GM12878 (cell line): Measurements from ENCODE around the gene KIF21B. TPM values are rescaled to one million over a fixed set of nuclear protein-coding genes. Genes with fewer than 3 reads are reported as not detected.

Source experiments
- ATAC-seq: fragments of 200-7000 bp; cut with Tn5 transposase; 3 replicates; pipeline ENCODE4 v1.9.1; 2020; ENCODE audit warnings: mild to moderate bottlenecking, moderate library complexity
- BruUV-seq: library from RNA; stranded (reverse); fragments of 400-500 nt; replicated peaks from 2 replicates; lab custom pipeline; 2021; lab: Mats Ljungman, UMichigan
- CTCF ChIA-PET: fragments of 300-600 bp; sonication (Branson Sonifier 250); formaldehyde crosslinking; extraction: SDS; loops from one replicate; lab custom pipeline; 2021; ENCODE audit warnings: inconsistent platforms; lab: Yijun Ruan, JAX
- POLR2A ChIA-PET: fragments of 350-600 bp; formaldehyde crosslinking; extraction: SDS; loops from one replicate; lab custom pipeline; 2021; ENCODE audit warnings: inconsistent platforms; lab: Charles Lee
- RAD21 ChIA-PET: fragments of 300-600 bp; sonication (Branson Sonifier 250); formaldehyde crosslinking; loops from one replicate; lab custom pipeline; 2023; ENCODE audit warnings: antibody characterized with exemption; ENCODE audit not compliant: unreplicated experiment; lab: Charles Lee
- SMC1A ChIA-PET: fragments of 300-600 bp; sonication (Branson Sonifier 250); formaldehyde crosslinking; loops from one replicate; lab custom pipeline; 2023; ENCODE audit not compliant: unreplicated experiment, uncharacterized antibody; lab: Charles Lee
- DNase-seq: peaks from one replicate; pipeline ENCODE4 v3.0.0-alpha.2; 2011; ENCODE audit warnings: low read depth, low spot score
- FAIRE-seq: peaks from 3 replicates; lab custom pipeline; 2011; peaks lifted over from hg19 to GRCh38; lab: Jason Lieb, UNC
- H2AFZ ChIP-seq: 2 replicates; pipeline ENCODE4 v1.6.0; 2011; ENCODE audit warnings: low read depth, low read length, control low read depth; ENCODE audit not compliant: control insufficient read depth
- H3K27ac ChIP-seq: 2 replicates; pipeline ENCODE4 v1.5.1; 2011; ENCODE audit warnings: control low read depth; ENCODE audit not compliant: control insufficient read depth, insufficient read depth
- H3K27me3 ChIP-seq, 2 experiments: replicated peaks in 1 of 2; 2 replicates each; pipeline versions ENCODE4 v1.6.0 to v1.6.1; 2011; ENCODE audit warnings: low read length in 1 of 2; ENCODE audit not compliant: control insufficient read depth in 2 of 2, insufficient read depth in 2 of 2
- H3K36me3 ChIP-seq, 2 experiments: 2 replicates each; pipeline ENCODE4 v1.5.1; 2011; ENCODE audit warnings: low read length in 1 of 2; ENCODE audit not compliant: control insufficient read depth in 2 of 2, insufficient read depth in 2 of 2
- H3K4me1 ChIP-seq: 2 replicates; pipeline ENCODE4 v1.6.1; 2011; ENCODE audit warnings: mild to moderate bottlenecking, low read length, moderate library complexity, mixed read lengths; ENCODE audit not compliant: control insufficient read depth, insufficient read depth
- H3K4me2 ChIP-seq: 2 replicates; pipeline ENCODE4 v1.6.0; 2011; ENCODE audit warnings: control low read depth; ENCODE audit not compliant: control insufficient read depth, insufficient read depth
- H3K4me3 ChIP-seq: fragments of 200-600 bp; sonication (generic); 2 replicates; pipeline ENCODE4 v1.5.1; 2016
- H3K79me2 ChIP-seq: 2 replicates; pipeline ENCODE4 v1.6.0; 2011; ENCODE audit warnings: low read length; ENCODE audit not compliant: control insufficient read depth, insufficient read depth
- H3K9ac ChIP-seq: 2 replicates; pipeline ENCODE4 v1.8.0; 2011; ENCODE audit warnings: low read length, control low read depth, mixed read lengths; ENCODE audit not compliant: control insufficient read depth, insufficient read depth
- H3K9me3 ChIP-seq: replicated peaks from 3 replicates; pipeline ENCODE4 v1.5.1; 2011; ENCODE audit warnings: mild to moderate bottlenecking, low read length; ENCODE audit not compliant: control insufficient read depth, insufficient read depth
- H4K20me1 ChIP-seq: 2 replicates; pipeline ENCODE4 v1.6.0; 2011; ENCODE audit not compliant: control insufficient read depth, insufficient read depth
- BMI1 ChIP-seq: fragments of 450-650 bp; IDR thresholded peaks from 2 replicates; pipeline ENCODE4 v1.6.1; 2016; ENCODE audit warnings: mild to moderate bottlenecking, moderate library complexity, borderline replicate concordance
- CHD2 ChIP-seq: IDR thresholded peaks from 2 replicates; pipeline ENCODE4 v1.6.1; 2011; ENCODE audit warnings: low read depth, low read length, improper control_type of control experiment, borderline replicate concordance
- FOXK2 ChIP-seq: fragments of 450-650 bp; IDR thresholded peaks from 2 replicates; pipeline ENCODE4 v1.6.1; 2017; ENCODE audit warnings: mild to moderate bottlenecking, moderate library complexity
- MEF2A ChIP-seq: IDR thresholded peaks from 2 replicates; pipeline ENCODE4 v1.6.1; 2011; ENCODE audit warnings: low read depth, mild to moderate bottlenecking, low read length, moderate library complexity; ENCODE audit not compliant: insufficient read depth
- NR2F1 ChIP-seq: fragments of 450-650 bp; conservative IDR thresholded peaks from 2 replicates; pipeline ENCODE4 v1.6.1; 2017; ENCODE audit warnings: mild to moderate bottlenecking
- POLR2A ChIP-seq: IDR thresholded peaks from 2 replicates; pipeline ENCODE4 v1.6.1; 2011; ENCODE audit warnings: low read depth, mild to moderate bottlenecking, low read length
- POU2F2 ChIP-seq: IDR thresholded peaks from 3 replicates; pipeline ENCODE4 v1.6.1; 2011; ENCODE audit warnings: low read depth, mild to moderate bottlenecking, low read length, borderline replicate concordance
- RFX5 ChIP-seq: IDR thresholded peaks from 2 replicates; pipeline ENCODE4 v1.6.1; 2011; ENCODE audit warnings: low read depth, low read length, improper control_type of control experiment
- SMAD1 ChIP-seq: fragments of 450-650 bp; IDR thresholded peaks from 2 replicates; pipeline ENCODE4 v1.6.1; 2018; ENCODE audit warnings: mild to moderate bottlenecking, low read depth; ENCODE audit not compliant: partially characterized antibody
- SREBF1 ChIP-seq: IDR thresholded peaks from 2 replicates; pipeline ENCODE4 v1.6.1; 2012; ENCODE audit warnings: mild to moderate bottlenecking, low read length
- ZSCAN29 ChIP-seq: fragments of 450-650 bp; IDR thresholded peaks from 2 replicates; pipeline ENCODE4 v1.6.1; 2017; ENCODE audit warnings: mild to moderate bottlenecking, moderate library complexity
- WGBS: methylation state at CpG from one replicate; pipeline ENCODE4 v1.1.6; 2016; ENCODE audit warnings: low lambda C conversion rate; ENCODE audit not compliant: insufficient replicate concordance, insufficient coverage; ENCODE audit errors: missing lambda C conversion rate; 5-methylcytosine and 5-hydroxymethylcytosine counted together
- in situ Hi-C: fragments of 300-500 bp; cut with MboI; formaldehyde crosslinking; loops from 9 replicates; pipeline ENCODE4 v1.14.3; 2018; ENCODE audit warnings: mixed read lengths
- intact Hi-C: fragments of 100-400 bp; cut with micrococcal nuclease; formaldehyde crosslinking; loops from one replicate; pipeline ENCODE4 v1.14.2; 2022; ENCODE audit not compliant: unreplicated experiment
- polyA plus RNA-seq, 11 experiments: library from polyadenylated mRNA; depleted of rRNA in 4 of 11; unstranded in 6 of 11; stranded (reverse) in 5 of 11; fragments of >200 nt; fragmentation: Nextera tagmentation in 4 of 11; fragmentation: Illumina TruSeq in 1 of 11; extraction: Ambion mirVana in 4 of 11; extraction: Trizol in 1 of 11; gene quantifications; 1 replicate in 1 of 11; 2 replicates in 10 of 11; pipeline versions ENCODE4 v1.2.1 to v1.2.3, GENCODE V29; 2011 to 2016; ENCODE audit warnings: inconsistent platforms in 2 of 11, missing spikeins in 2 of 11, low read depth in 1 of 11
- total RNA-seq, 4 experiments: library from RNA; depleted of rRNA in 3 of 4; stranded (reverse); fragments of >200 nt in 3 of 4; fragmentation: Illumina TruSeq in 1 of 4; extraction: Trizol in 1 of 4; gene quantifications; 2 replicates each; pipeline versions ENCODE4 v1.2.1 to v1.2.3, GENCODE V29; 2013 to 2021
- TF ChIP-seq, protein P1 (sequence below): IDR thresholded peaks from 2 replicates; pipeline ENCODE4 v1.6.1; 2011; ENCODE audit warnings: borderline replicate concordance, low read depth, mild to moderate bottlenecking, moderate library complexity, mixed read lengths, low read length; ENCODE audit not compliant: insufficient read depth; ENCODE audit errors: extremely low read length
- TF ChIP-seq, protein P2 (sequence below): fragments of 150-350 bp; IDR thresholded peaks from 2 replicates; pipeline ENCODE4 v1.6.1; 2014; ENCODE audit warnings: mild to moderate bottlenecking, low read depth, low read length
- TF ChIP-seq, protein P3 (sequence below): fragments of 450-650 bp; IDR thresholded peaks from 2 replicates; pipeline ENCODE4 v1.6.1; 2017; ENCODE audit warnings: borderline replicate concordance

Gene KIF21B
- total and polyA plus RNA-seq, 10 of the 15 experiments (the other 5 are each of a cell fraction or from before 2014, with no cell fraction given): 2.3 to 47.7 (median 12.6) TPM

DNA sequence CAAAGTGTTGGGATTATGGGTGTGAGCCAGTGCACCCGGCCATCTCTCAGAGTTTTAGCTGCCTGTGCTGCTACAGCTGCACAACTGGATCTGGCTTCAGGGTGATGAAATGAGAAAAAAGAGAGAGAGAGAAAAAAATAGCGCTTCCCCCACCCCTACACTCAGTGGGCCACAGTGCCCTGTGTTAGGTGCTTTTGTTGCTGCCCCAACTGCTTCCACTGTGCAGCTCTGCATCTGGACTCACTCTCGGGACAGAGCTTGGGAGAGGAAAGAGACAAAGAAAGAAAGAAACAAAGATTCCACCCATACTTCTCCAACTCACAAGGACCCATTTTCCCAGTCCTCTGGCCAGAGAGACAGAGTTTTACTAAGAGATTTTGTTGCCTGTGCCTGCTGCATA is 78.4 kb downstream of the KIF21B start:
- in situ Hi-C loops: no loop called here
- no peak overlapping the region for H3K27ac ChIP-seq
- H3K4me2 ChIP-seq: no peak overlapping the region
- no peaks in the 10 kb centered on the region for H3K4me1 ChIP-seq
- ChIA-PET SMC1A (interaction anchor here (0.9 kb wide), 1 partner anchor 35 kb away, joined by 3 read pairs; no protein-coding TSS in a partner anchor), POLR2A (no interaction called here), CTCF (interaction anchor here (1.5 to 3.4 kb wide), 2 partner anchors 27 to 34 kb away, joined by 3 to 16 read pairs; no protein-coding TSS in a partner anchor), RAD21 (interaction anchor here (1.2 kb wide), 1 partner anchor 27 kb away, joined by 3 read pairs; no protein-coding TSS in a partner anchor)
- H3K36me3 ChIP-seq: no peaks in the 10 kb centered on the region
- H4K20me1 ChIP-seq: no peaks in the 10 kb centered on the region
- no peak overlapping the region for H3K4me3 ChIP-seq
- DNase-seq (no peak), ATAC-seq (no peak), FAIRE-seq (no peak)
- 0 out of 3 replicates have a peak, but pooled peaks cover 2% of the 10 kb centered on the region for H3K9me3 ChIP-seq
- intact Hi-C loops: no loop called here
- TF ChIP-seq RFX5 (no peak), SREBF1 (no peak), ZSCAN29 (no peak)
- H3K79me2 ChIP-seq: no peaks in the 10 kb centered on the region
- 52% methylated on average over 3 of the region's 3 CpGs for WGBS
- no peak overlapping the region for H2AFZ ChIP-seq
- H3K9ac ChIP-seq: no peak overlapping the region
- no peaks in the 10 kb centered on the region for H3K27me3 ChIP-seq
- BruUV-seq: no TSS peak

- SMC1A ChIA-PET: interaction anchor here (0.6 kb wide), 1 partner anchor 214 kb away, joined by 4 read pairs; no protein-coding TSS in a partner anchor
- no peaks in the 10 kb centered on the region for H3K4me1 ChIP-seq
- no peaks in the 10 kb centered on the region for H3K9me3 ChIP-seq
- DNase-seq (no peak), FAIRE-seq (no peak), ATAC-seq (peak; percentile 45; the same call in 1 of the 3 replicates)
- CTCF ChIA-PET: interaction anchor here (0.6 to 1.2 kb wide), 4 partner anchors 33 to 763 kb away, joined by 3 to 5 read pairs (median 4); no protein-coding TSS in a partner anchor
- H4K20me1 ChIP-seq: no peaks in the 10 kb centered on the region
- no peak overlapping the region for H3K4me2 ChIP-seq
- no peak overlapping the region for H2AFZ ChIP-seq
- H3K36me3 ChIP-seq: no peaks in the 10 kb centered on the region
- BruUV-seq: no TSS peak
- no peak overlapping the region for H3K27ac ChIP-seq
- RAD21 ChIA-PET: no interaction called here
- in situ Hi-C loops (no loop called here), intact Hi-C loops (no loop called here)
- no peak overlapping the region for H3K4me3 ChIP-seq
- POLR2A ChIA-PET: interaction anchor here (0.6 to 0.7 kb wide), 2 partner anchors 42 to 50 kb away, joined by 3 to 7 read pairs; no protein-coding TSS in a partner anchor
- TF ChIP-seq POLR2A (no peak), FOXK2 (no peak), SMAD1 (no peak), POU2F2 (no peak), BMI1 (no peak), MEF2A (no peak), NR2F1 (no peak), CHD2 (no peak)
- TF ChIP-seq, protein P1, sequence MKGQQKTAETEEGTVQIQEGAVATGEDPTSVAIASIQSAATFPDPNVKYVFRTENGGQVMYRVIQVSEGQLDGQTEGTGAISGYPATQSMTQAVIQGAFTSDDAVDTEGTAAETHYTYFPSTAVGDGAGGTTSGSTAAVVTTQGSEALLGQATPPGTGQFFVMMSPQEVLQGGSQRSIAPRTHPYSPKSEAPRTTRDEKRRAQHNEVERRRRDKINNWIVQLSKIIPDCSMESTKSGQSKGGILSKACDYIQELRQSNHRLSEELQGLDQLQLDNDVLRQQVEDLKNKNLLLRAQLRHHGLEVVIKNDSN: no peak
- TF ChIP-seq, protein P2, sequence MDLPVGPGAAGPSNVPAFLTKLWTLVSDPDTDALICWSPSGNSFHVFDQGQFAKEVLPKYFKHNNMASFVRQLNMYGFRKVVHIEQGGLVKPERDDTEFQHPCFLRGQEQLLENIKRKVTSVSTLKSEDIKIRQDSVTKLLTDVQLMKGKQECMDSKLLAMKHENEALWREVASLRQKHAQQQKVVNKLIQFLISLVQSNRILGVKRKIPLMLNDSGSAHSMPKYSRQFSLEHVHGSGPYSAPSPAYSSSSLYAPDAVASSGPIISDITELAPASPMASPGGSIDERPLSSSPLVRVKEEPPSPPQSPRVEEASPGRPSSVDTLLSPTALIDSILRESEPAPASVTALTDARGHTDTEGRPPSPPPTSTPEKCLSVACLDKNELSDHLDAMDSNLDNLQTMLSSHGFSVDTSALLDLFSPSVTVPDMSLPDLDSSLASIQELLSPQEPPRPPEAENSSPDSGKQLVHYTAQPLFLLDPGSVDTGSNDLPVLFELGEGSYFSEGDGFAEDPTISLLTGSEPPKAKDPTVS: no peak
- TF ChIP-seq, protein P3, sequence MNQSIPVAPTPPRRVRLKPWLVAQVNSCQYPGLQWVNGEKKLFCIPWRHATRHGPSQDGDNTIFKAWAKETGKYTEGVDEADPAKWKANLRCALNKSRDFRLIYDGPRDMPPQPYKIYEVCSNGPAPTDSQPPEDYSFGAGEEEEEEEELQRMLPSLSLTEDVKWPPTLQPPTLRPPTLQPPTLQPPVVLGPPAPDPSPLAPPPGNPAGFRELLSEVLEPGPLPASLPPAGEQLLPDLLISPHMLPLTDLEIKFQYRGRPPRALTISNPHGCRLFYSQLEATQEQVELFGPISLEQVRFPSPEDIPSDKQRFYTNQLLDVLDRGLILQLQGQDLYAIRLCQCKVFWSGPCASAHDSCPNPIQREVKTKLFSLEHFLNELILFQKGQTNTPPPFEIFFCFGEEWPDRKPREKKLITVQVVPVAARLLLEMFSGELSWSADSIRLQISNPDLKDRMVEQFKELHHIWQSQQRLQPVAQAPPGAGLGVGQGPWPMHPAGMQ: no peak
- H3K79me2 ChIP-seq: no peaks in the 10 kb centered on the region
- H3K9ac ChIP-seq: no peak overlapping the region
- H3K27me3 ChIP-seq: 0 out of 4 replicates have a peak, but pooled peaks cover 0 to 3% of the 10 kb centered on the region in 2 experiments
- WGBS: 51% methylated on average over 3 of the region's 4 CpGs
Observed at GRCh38 chr1:200938955-200939354, 84.6 kb downstream of the KIF21B start.
